ENCODE data around the gene ENAH.

DNA sequence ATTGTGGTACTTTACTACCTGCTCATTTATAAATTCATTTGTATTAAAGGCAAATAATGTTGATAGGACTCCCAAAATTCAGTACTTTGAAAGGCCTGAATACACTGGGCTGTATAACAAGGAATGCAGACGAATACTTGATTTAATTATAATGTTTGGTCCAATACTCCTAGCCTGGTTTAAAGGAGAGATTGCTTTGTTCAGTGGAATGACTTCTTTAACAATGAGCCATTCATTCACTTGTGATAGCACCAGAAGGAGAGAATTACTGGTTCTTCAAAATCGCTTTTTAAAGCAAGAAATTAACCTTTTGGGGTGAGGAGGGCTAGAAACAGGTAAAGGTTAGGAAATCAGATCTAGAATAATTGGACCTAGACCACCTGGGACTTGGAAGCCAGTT lies 28.3 kb upstream of the ENAH start:
- TF ChIP-seq, protein P1, sequence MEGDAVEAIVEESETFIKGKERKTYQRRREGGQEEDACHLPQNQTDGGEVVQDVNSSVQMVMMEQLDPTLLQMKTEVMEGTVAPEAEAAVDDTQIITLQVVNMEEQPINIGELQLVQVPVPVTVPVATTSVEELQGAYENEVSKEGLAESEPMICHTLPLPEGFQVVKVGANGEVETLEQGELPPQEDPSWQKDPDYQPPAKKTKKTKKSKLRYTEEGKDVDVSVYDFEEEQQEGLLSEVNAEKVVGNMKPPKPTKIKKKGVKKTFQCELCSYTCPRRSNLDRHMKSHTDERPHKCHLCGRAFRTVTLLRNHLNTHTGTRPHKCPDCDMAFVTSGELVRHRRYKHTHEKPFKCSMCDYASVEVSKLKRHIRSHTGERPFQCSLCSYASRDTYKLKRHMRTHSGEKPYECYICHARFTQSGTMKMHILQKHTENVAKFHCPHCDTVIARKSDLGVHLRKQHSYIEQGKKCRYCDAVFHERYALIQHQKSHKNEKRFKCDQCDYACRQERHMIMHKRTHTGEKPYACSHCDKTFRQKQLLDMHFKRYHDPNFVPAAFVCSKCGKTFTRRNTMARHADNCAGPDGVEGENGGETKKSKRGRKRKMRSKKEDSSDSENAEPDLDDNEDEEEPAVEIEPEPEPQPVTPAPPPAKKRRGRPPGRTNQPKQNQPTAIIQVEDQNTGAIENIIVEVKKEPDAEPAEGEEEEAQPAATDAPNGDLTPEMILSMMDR (IDR thresholded peaks at IDR 0.05; ENCODE audit: low read length), result no peak
- TF ChIP-seq EZH2 (optimal IDR thresholded peaks at IDR 0.05; ENCODE audit: low read depth, low read length), result no peak
